PFSK-1 (cell line): ENCODE data around the gene C19orf44.

ENCODE experiments used
- FOXP2 ChIP-seq: optimal IDR thresholded peaks from 2 replicates; pipeline ENCODE3; 2011; ENCODE audit warnings: borderline replicate concordance, control low read depth, inconsistent platforms; ENCODE audit not compliant: insufficient read depth; ENCODE audit errors: extremely low read length, extremely low read depth
- POLR2AphosphoS5 ChIP-seq: IDR thresholded peaks from 2 replicates; pipeline ENCODE4 v1.6.1; 2012; ENCODE audit warnings: low read depth, mild to moderate bottlenecking, control low read depth, low read length, moderate library complexity
- REST ChIP-seq, 2 experiments: IDR thresholded peaks; 2 replicates each; pipeline versions ENCODE4 v1.6.1 to v1.8.0; 2011 to 2012; ENCODE audit warnings: low read depth in 2 of 2, low read length in 2 of 2, control low read depth in 1 of 2, inconsistent platforms in 1 of 2, mild to moderate bottlenecking in 1 of 2, moderate library complexity in 1 of 2; ENCODE audit not compliant: insufficient read depth in 1 of 2
- SIN3A ChIP-seq: IDR thresholded peaks from 2 replicates; pipeline ENCODE4 v1.6.1; 2012; ENCODE audit warnings: mild to moderate bottlenecking, low read length, moderate library complexity, borderline replicate concordance; ENCODE audit not compliant: insufficient read depth
- TAF1 ChIP-seq: IDR thresholded peaks from 2 replicates; pipeline ENCODE4 v1.6.1; 2012; ENCODE audit warnings: low read length, control low read depth, borderline replicate concordance; ENCODE audit not compliant: insufficient read depth

Gene C19orf44

GRCh38 chr19:16536130-16536529 lies 39.9 kb downstream of the C19orf44 start:
- no peak for TF ChIP-seq SIN3A
- no peak for TF ChIP-seq POLR2AphosphoS5
- no peak for TF ChIP-seq REST (IDR thresholded peaks at IDR 0.05; ENCODE audit: insufficient read depth in 1 of 2, low read depth in 2 of 2, low read length in 2 of 2)
- TF ChIP-seq FOXP2 = no peak
- TF ChIP-seq TAF1 = no peak

GRCh38 chr19:16537111-16537510 lies 40.9 kb downstream of the C19orf44 start:
- TF ChIP-seq POLR2AphosphoS5 (no peak), REST (IDR thresholded peaks at IDR 0.05; ENCODE audit: insufficient read depth in 1 of 2, low read depth in 2 of 2, low read length in 2 of 2) (no peak)

DNA sequence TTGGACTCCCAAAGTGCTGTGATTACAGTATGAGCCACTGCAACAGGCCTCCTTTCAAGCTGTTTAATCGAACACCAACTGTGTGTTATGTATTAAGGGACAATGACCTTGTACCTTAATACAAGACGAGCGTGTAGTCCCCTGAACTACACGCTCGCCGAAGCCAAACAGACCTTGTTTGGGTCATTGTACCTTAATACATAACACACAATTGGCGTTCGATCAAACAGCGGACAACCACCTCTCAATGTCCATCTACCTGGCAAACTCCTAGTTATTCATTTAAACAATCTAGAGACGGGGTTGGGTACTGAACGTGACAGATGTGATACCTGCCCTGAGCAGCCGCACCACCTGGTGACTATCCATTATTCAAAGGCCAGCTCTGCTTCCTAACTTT lies 44.8 kb downstream of the C19orf44 start:
- TF ChIP-seq FOXP2 = no peak
- TF ChIP-seq TAF1 = no peak
- TF ChIP-seq POLR2AphosphoS5 = no peak
- TF ChIP-seq SIN3A = no peak
- TF ChIP-seq REST (IDR thresholded peaks at IDR 0.05; ENCODE audit: insufficient read depth in 1 of 2, low read depth in 2 of 2, low read length in 2 of 2) = no peak

DNA sequence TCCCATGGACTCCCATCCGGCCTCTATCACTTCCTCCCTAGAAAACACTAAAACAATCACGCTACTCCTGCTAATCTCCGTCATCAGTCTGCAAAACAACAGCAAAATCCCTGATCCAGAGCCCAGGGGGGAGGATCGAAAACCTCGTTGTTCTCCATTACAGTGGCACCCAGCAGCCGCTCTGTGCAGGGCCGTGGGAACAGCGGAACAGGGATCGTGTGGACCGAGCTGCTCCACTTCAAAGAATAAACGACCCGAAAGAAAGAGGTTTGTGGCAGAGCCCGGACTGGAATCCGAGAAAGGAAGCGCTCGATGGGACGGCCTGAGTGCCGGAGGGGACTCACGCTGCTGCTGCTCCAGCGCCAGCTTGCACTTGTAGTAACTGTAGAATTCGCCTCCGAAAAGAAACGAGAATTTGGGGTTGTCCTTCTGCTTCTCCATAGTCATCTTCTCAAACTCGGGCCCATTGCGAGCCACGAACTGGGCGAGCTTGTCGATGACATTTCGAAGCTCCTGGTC lies 45.4 kb downstream of the C19orf44 start:
- TF ChIP-seq REST (IDR thresholded peaks at IDR 0.05; ENCODE audit: insufficient read depth in 1 of 2, low read depth in 2 of 2, low read length in 2 of 2) (0 out of 4 replicates have a peak, but pooled peaks of 1 of the 2 experiments have one; percentile 38), FOXP2 (no peak)
